C4-2B (cell line): ENCODE measurements around the gene STK40.

Experiments used
- ZFX ChIP-seq: fragments of 450-650 bp; IDR thresholded peaks from 2 replicates; pipeline ENCODE4 v1.6.1; 2017
- TF ChIP-seq, protein P1 (sequence below): fragments of 450-650 bp; conservative IDR thresholded peaks from 2 replicates; pipeline ENCODE4 v1.5.1; 2017; ENCODE audit warnings: mild to moderate bottlenecking

DNA sequence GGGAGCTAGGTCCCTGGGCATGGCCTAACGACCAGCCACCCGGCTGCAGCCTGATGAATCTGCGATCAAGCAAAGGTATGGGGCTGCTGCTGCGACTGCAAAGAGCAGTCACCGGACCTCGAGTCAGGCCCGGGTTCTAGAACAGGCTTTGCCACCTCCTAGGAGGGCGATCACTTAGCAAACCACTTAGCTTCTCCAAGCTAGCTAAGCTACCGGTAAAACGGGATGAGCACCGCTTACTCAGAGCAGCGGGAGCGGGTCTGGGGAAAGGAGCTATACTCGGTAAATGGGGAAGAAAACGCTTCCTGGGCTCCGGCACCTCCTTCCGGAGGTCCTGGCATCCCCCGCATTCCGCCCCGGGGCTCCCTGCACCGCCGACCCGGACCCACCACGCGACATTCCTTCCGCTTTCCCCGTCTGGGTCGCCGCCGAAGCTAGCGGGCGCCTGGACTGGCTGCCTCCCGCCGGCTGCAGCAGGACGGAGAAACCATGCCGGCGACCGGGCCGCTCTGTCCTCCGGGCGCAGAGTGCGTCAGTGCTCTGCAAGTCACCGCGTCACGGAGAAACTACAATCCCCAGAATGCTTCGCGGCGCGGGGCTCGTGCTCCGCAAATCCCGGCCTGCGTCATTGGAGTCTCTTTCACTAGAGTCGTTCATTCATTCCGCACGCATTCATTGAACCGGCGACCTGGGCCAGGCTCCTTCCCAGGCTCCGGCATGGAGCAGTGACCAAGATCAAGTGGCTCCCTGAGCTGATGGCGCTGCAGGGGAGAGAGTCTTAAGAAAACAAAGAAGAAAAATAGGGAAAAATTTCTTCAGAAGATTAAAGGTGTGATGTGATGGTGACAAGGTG, 11.9 kb upstream of the STK40 start, which contains the start of gene LSM10:
- TF ChIP-seq, protein P1, sequence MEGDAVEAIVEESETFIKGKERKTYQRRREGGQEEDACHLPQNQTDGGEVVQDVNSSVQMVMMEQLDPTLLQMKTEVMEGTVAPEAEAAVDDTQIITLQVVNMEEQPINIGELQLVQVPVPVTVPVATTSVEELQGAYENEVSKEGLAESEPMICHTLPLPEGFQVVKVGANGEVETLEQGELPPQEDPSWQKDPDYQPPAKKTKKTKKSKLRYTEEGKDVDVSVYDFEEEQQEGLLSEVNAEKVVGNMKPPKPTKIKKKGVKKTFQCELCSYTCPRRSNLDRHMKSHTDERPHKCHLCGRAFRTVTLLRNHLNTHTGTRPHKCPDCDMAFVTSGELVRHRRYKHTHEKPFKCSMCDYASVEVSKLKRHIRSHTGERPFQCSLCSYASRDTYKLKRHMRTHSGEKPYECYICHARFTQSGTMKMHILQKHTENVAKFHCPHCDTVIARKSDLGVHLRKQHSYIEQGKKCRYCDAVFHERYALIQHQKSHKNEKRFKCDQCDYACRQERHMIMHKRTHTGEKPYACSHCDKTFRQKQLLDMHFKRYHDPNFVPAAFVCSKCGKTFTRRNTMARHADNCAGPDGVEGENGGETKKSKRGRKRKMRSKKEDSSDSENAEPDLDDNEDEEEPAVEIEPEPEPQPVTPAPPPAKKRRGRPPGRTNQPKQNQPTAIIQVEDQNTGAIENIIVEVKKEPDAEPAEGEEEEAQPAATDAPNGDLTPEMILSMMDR: no peak
- peak; percentile 83 for TF ChIP-seq ZFX
